Peyer's patch (tissue), 4 donors: ENCODE data around the gene BICD2. TPM values are rescaled to one million over a fixed set of nuclear protein-coding genes. Genes with fewer than 3 reads are reported as not detected.
"Not testable (repeated sequence)": the region's sequence is repeated elsewhere in the genome, so short reads cannot be mapped to it uniquely, and the experiment has no call there.

Experiments used
- DNase-seq, 3 donors: peaks; one replicate each; pipeline ENCODE4 v3.0.0-alpha.2; 2017 to 2019
- H3K27ac ChIP-seq, 4 donors: fragments of 200-600 bp; sonication (generic); one replicate each; pipeline ENCODE4 v1.5.1; 2016 to 2019
- H3K27me3 ChIP-seq, 2 donors: fragments of 200-600 bp; sonication (generic); one replicate each; pipeline ENCODE4 v1.5.1; 2019
- H3K36me3 ChIP-seq, 3 donors: fragments of 200-600 bp; sonication (generic); one replicate each; pipeline ENCODE4 v1.5.1; 2016 to 2019
- H3K4me1 ChIP-seq, 4 donors: fragments of 200-600 bp; sonication (generic); one replicate each; pipeline ENCODE4 v1.5.1; 2016 to 2019
- H3K4me3 ChIP-seq, 4 donors: fragments of 200-600 bp; sonication (generic); 1 replicate in 3 of 4; 2 replicates in 1 of 4; pipeline ENCODE4 v1.5.1; 2016 to 2019; ENCODE audit warnings: mild to moderate bottlenecking in 1 of 4
- H3K9me3 ChIP-seq, 4 donors: fragments of 200-600 bp; sonication (generic); one replicate each; pipeline ENCODE4 v1.5.1; 2016 to 2019; ENCODE audit warnings: mild to moderate bottlenecking in 1 of 4
- POLR2A ChIP-seq, 2 donors: fragments of 450-650 bp; IDR thresholded peaks; one replicate each; pipeline ENCODE4 v1.5.1; 2017; ENCODE audit warnings: antibody characterized with exemption in 2 of 2, mild to moderate bottlenecking in 2 of 2, moderate library complexity in 2 of 2
- total RNA-seq, 4 donors: library from RNA; depleted of rRNA; stranded (reverse); fragments of >200 nt; gene quantifications; one replicate each; pipeline ENCODE4 v1.1.0, GENCODE V29; 2016
- TF ChIP-seq, protein P1 (sequence below), 6 experiments: fragments of 450-650 bp in 4 of 6; fragments of 200-600 bp in 2 of 6; sonication (generic) in 1 of 6; IDR thresholded peaks; one replicate each; pipeline ENCODE4 v1.5.1; 2017 to 2019; ENCODE audit warnings: antibody characterized with exemption in 6 of 6, mild to moderate bottlenecking in 3 of 6, moderate library complexity in 1 of 6

The BICD2 gene
- total RNA-seq, 4 donors from 2014 or later: 4.2 to 41.3 (median 8.8) TPM

DNA sequence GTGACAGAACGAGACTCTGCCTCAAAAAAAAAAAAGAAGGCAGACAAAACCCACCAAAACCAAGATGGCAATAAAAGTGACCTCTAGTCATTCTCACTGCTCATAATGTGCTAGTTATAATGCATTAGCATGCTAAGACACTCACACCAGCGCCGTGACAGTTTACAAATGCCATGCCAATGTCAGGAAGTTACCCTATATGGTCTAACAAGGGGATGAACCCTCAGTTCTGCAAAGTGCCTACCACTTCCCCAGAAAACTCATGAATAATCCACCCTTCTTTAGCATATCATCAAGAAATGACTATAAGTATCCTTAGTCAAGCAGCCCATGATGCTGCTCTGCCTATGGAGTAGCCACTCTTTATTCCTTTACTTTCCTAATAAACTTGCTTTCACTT is 4.7 kb upstream of the BICD2 start:
- Histone ChIP-seq H3K4me1 (peaks cover 0 to 14% (median 5%) of the 10 kb centered on the region in 4 donors), H3K9me3 (no peaks in the 10 kb centered on the region), H3K4me3 (no peak overlapping the region), H3K27me3 (no peaks in the 10 kb centered on the region), H3K27ac (peak overlapping the region in 1 of 4 donors; percentile 61), H3K36me3 (no peaks in the 10 kb centered on the region)
- no peak for DNase-seq
- no peak for TF ChIP-seq POLR2A (IDR thresholded peaks at IDR 0.05)
- TF ChIP-seq, protein P1, sequence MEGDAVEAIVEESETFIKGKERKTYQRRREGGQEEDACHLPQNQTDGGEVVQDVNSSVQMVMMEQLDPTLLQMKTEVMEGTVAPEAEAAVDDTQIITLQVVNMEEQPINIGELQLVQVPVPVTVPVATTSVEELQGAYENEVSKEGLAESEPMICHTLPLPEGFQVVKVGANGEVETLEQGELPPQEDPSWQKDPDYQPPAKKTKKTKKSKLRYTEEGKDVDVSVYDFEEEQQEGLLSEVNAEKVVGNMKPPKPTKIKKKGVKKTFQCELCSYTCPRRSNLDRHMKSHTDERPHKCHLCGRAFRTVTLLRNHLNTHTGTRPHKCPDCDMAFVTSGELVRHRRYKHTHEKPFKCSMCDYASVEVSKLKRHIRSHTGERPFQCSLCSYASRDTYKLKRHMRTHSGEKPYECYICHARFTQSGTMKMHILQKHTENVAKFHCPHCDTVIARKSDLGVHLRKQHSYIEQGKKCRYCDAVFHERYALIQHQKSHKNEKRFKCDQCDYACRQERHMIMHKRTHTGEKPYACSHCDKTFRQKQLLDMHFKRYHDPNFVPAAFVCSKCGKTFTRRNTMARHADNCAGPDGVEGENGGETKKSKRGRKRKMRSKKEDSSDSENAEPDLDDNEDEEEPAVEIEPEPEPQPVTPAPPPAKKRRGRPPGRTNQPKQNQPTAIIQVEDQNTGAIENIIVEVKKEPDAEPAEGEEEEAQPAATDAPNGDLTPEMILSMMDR (IDR thresholded peaks at IDR 0.05): no peak

DNA sequence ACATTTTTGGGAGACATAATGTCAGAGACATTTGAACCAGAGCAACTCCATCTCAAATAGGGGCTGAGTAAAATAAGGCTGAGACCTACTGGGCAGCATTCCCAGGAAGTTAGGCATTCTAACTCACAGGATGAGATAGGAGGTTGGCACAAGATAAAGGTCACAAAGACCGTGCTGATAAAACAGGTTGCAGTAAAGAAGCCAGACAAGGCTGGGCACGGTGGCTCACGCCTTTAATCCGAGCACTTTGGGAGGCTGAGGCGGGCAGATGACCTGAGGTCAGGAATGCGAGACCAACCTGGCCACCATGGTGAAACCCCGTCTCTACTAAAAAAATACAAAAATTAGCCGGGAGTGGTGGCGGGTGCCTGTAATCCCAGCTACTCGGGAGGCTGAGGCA is 4.2 kb upstream of the BICD2 start:
- not testable (repeated sequence) for H3K4me3 ChIP-seq, H3K27ac ChIP-seq, DNase-seq, H3K27me3 ChIP-seq, H3K9me3 ChIP-seq, H3K36me3 ChIP-seq
- H3K4me1 ChIP-seq: peaks cover 0 to 14% (median 5%) of the 10 kb centered on the region in 4 donors

DNA sequence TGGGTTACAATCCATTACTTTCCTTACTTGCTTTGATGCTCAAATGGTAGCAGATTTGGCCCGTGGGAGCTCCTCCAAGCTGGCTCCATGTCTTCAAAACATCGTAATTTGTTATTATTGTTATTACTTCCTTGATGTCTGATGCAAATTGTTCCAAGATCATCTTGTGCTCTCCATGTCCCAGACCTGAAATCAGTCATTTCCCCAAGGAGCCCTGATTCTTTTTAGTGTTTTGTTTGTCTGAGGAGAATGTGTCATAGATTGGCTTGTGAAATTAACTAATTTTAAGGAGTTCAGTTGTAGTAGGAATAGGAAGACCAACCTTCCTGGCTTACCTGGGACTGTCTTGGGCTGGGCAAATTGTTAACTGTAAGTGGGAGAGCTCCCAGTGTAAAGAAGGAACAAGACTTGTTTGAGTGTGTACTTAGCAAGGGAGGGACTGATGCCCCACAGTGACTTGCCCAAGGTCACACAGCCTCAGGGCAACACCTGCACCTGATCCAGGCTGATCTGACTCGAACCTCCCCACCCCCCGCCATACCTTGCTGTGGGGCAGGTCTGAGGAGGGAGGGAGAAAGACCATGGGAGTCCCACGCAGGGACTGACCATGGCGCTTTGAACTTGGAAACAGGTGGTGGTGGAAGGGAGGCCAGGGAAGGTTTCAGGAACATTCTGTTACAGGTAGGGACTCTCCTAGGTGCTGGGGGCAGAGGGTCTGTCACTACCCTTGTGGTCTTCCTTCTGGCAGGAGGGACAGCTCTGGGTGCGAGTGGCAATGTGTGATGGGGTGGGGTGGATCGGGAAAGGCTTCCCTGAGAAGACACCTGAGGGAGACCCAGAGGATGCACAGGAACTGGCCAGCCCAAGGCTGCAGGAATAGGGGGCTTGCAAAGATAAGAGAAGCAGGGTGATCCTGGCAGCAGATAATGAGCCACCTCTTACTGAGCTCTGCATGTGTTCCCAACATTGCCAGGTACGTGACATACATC is 2.7 kb upstream of the BICD2 start:
- no peaks in the 10 kb centered on the region for H3K9me3 ChIP-seq
- no peak for DNase-seq

GRCh38 chr9:92764988-92765936 is 629 bp upstream of the BICD2 start:
- Histone ChIP-seq H3K27ac (peak overlapping the region; percentile 94 to 100 (median 99)), H3K9me3 (no peaks in the 10 kb centered on the region), H3K4me3 (peak overlapping the region; percentile 69 to 99 (median 89)), H3K4me1 (peaks cover 0 to 31% (median 11%) of the 10 kb centered on the region in 4 donors), H3K36me3 (no peaks in the 10 kb centered on the region), H3K27me3 (no peaks in the 10 kb centered on the region)
- TF ChIP-seq POLR2A (IDR thresholded peaks at IDR 0.05): peak; percentile 74 to 81
- TF ChIP-seq, protein P1 (IDR thresholded peaks at IDR 0.05): peak; percentile 78 to 98 (median 91)
- peak; percentile 92 to 99 (median 98) for DNase-seq

More for the DNA sequence above, 2.7 kb upstream of the BICD2 start:
- H3K27me3 ChIP-seq: no peaks in the 10 kb centered on the region
- H3K36me3 ChIP-seq: no peaks in the 10 kb centered on the region
- TF ChIP-seq POLR2A (IDR thresholded peaks at IDR 0.05): no peak
- TF ChIP-seq, protein P1 (IDR thresholded peaks at IDR 0.05): no peak
- no peak overlapping the region for H3K27ac ChIP-seq
- peaks cover 0 to 22% (median 13%) of the 10 kb centered on the region in 4 donors for H3K4me1 ChIP-seq
- H3K4me3 ChIP-seq: no peak overlapping the region

- TF ChIP-seq, protein P1 (IDR thresholded peaks at IDR 0.05): no peak
- TF ChIP-seq POLR2A (IDR thresholded peaks at IDR 0.05): no peak
- Histone ChIP-seq H3K4me3 (peak overlapping the region; percentile 79 to 99 (median 93)), H3K36me3 (no peaks in the 10 kb centered on the region), H3K9me3 (no peaks in the 10 kb centered on the region), H3K27ac (peak overlapping the region; percentile 53 to 100 (median 78)), H3K27me3 (no peaks in the 10 kb centered on the region), H3K4me1 (peaks cover 0 to 31% (median 11%) of the 10 kb centered on the region in 4 donors)
- DNase-seq: peak in 2 of 3 donors; percentile 52 to 68
Measured at GRCh38 chr9:92763721-92764380, 782 bp downstream of the BICD2 start.
